GM12874 (cell line): Measurements from ENCODE around the gene MESP1.
A peak's percentile ranks its signal among the peaks of the same experiment; 100 is the strongest.

Experiments used
- TF ChIP-seq, protein P1 (sequence below): IDR thresholded peaks from 2 replicates; pipeline ENCODE4 v1.5.1; 2011; ENCODE audit warnings: low read depth, mild to moderate bottlenecking, control low read depth, low read length, moderate library complexity; ENCODE audit not compliant: insufficient read depth

The MESP1 gene

DNA sequence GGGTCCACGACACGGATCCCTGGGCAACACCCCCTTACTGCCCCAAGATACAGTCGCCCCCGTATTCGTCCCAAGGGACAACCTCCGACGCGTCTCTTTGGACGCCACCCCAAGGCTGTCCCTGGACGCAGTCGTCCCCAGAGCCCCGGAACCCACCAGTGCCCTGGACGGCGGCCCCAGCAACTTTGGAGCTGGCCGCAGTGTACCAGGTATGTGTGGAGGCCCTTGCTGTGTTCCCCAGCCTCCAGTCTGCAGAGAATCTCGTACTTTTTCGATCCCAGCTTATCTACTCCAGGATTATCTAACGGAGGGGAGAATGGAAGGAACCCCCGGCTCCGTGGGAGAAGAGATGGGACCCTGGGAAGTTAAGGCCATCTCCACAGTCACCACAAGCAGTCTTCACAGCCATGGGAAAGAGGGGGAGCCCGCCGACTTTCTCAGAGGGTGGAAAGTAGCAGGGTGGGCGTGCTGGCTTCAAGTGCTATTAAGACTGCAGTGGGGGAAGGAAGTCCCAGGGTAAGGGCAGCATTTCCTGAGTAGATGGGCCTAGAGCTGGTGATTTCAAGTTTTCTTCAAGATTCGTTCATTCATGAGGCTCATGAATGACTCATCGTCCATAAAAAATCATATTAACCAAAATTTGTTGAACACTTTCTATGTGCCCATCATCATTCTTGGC is 26.2 kb upstream of the MESP1 start:
- TF ChIP-seq, protein P1, sequence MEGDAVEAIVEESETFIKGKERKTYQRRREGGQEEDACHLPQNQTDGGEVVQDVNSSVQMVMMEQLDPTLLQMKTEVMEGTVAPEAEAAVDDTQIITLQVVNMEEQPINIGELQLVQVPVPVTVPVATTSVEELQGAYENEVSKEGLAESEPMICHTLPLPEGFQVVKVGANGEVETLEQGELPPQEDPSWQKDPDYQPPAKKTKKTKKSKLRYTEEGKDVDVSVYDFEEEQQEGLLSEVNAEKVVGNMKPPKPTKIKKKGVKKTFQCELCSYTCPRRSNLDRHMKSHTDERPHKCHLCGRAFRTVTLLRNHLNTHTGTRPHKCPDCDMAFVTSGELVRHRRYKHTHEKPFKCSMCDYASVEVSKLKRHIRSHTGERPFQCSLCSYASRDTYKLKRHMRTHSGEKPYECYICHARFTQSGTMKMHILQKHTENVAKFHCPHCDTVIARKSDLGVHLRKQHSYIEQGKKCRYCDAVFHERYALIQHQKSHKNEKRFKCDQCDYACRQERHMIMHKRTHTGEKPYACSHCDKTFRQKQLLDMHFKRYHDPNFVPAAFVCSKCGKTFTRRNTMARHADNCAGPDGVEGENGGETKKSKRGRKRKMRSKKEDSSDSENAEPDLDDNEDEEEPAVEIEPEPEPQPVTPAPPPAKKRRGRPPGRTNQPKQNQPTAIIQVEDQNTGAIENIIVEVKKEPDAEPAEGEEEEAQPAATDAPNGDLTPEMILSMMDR: no peak

DNA sequence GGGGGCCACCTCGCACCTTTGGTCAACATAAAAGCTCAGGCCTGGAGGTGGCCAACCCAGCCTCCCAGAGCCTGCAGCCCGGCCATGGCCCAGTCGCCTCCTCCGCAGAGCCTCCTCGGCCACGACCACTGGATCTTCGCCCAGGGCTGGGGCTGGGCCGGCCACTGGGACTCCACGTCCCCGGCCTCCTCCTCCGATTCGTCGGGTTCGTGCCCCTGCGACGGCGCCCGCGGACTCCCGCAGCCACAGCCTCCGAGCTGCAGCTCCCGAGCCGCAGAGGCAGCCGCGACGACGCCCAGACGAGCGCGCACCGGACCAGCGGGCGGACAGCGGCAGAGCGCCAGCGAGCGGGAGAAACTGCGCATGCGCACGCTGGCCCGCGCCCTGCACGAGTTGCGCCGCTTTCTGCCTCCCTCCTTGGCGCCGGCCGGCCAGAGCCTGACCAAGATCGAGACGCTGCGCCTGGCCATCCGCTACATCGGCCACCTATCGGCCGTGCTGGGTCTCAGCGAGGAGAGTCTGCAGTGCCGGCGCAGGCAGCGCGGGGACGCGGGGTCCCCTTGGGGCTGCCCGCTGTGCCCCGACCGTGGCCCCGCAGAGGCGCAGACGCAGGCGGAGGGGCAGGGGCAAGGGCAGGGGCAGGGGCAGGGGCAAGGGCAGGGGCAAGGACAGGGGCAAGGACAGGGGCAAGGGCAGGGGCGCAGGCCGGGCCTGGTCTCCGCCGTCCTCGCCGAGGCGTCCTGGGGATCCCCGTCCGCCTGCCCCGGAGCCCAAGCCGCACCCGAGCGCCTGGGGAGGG is 25.4 kb upstream of the MESP1 start, which contains the start of gene MESP2:
TSS of gene MESP2 (plus strand) at position 59 of the 799 bp plus-strand sequence. CDS start at position 85, 26 bp downstream.
- TF ChIP-seq, protein P1: no peak

DNA sequence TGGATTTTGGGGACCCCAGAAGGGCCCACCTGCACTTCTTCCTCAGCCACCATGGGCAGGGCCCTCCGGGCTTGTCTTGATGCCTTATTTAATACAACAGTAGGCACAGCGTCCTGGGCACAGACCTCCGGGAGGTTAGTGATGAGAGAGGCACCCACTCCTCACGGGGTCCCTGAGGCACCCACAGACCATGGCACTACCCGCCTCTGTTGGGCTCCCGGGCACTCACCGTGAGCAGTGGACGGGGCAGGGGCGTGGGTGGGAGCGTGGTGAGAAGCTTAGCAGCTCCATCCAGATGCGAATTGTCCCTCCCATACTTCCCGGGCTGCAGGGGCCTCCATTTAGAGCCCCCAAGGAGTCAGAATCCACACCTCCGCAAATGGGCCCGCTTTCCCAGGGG is 24.8 kb upstream of the MESP1 start:
- TF ChIP-seq, protein P1: no peak

DNA sequence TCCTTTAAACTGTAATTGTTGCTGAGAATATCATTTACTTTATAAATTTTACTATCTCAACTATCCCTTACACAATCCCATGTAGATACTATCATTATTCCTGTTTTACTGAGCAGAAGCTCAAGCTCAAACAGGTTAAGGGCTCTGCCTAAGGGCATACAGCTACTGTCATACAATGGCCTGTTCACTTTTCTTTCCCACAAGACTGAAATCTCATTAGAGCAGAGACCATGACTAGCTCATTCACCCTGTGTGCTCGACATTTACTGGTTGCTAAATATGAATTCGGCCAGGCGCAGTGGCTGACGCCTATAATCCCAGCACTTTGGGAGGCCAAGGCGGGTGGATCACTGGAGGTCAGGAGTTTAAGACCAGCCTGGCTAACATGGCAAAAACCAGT is 23.4 kb upstream of the MESP1 start:
- TF ChIP-seq, protein P1: no peak

DNA sequence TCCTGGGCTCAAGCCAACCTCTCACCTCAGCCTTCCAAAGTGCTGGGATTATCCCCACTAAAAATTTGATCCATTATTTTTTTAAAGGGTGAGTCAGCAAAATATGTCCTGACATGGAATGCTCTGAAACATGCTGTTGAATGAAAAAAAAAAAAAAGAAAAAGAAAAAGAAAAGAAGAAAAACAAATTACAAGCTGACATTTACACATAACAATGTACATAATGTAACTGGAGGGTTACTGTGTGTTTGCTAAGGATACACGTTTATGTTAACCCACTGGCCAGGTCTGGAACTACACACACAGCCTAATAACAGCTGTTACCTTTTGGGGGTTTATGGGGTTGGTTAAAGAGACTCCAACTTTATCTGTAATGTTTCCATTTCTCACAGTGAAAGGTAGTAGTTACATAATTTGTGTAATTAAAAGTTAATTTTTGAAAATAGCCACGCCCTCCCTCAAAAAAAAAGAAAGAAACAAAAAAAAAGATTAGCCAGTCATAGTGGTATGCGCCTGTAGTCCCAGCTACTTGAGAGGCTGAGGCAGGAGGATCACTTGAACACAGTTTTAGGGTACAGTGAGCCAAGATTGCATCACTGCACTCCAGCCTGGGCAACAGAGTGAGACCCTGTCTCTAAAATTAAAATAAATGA is 22.0 kb upstream of the MESP1 start:
- TF ChIP-seq, protein P1: 0 out of 2 replicates have a peak, but pooled peaks have one; percentile 13

DNA sequence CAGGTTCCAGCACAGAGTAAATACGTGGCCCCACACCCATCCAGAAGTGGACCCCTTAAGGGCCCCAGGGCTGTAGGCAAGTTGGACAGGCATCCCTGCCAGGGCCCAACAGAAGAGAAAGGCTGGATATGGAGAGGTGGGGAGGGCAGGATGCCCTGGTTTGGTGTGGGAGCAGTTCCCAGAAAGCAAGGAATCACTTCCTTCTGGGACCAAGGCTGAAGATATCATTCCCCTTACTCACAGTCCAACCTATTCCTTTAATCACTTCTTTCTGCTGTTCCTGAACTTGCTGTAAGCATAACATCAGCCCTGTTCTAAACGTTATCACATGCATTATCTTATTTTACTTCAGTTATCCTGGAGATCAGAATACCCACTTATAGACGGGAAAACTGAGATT is 19.0 kb upstream of the MESP1 start:
- TF ChIP-seq, protein P1: no peak

DNA sequence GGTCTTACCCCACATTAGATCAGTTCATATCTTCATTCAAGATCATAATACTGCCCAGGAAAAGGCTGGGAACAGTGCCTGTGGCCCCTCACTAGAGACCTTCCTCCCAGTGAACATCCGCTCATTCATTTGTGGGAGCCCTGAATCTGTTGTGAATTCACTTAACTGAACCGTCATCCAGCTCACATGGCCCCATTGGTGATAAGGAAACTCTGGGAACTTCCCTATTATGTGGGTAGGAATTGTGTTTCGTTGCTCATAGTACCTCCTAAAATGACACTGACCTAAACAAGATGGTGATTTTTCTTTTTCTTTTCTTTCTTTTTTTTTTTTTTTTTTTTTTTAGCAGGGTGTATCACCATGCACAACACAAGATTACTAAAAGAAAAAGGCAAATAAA is 18.3 kb upstream of the MESP1 start:
- TF ChIP-seq, protein P1: no peak
